ENCODE data around the gene OGFR.

- TF ChIP-seq CTCF (conservative IDR thresholded peaks at IDR 0.05) (no peak), ZFX (IDR thresholded peaks at IDR 0.05) (no peak)
These were observed 49.7 kb upstream of the OGFR start for GRCh38 chr20:62754991-62755356.
